Measurements from ENCODE around the gene SLC5A2. TPM values are rescaled to one million over a fixed set of nuclear protein-coding genes. Genes with fewer than 3 reads are reported as not detected.

SLC5A2 gene
- total RNA-seq, 2 donors from 2014 or later: 0.55 to 0.62 TPM

DNA sequence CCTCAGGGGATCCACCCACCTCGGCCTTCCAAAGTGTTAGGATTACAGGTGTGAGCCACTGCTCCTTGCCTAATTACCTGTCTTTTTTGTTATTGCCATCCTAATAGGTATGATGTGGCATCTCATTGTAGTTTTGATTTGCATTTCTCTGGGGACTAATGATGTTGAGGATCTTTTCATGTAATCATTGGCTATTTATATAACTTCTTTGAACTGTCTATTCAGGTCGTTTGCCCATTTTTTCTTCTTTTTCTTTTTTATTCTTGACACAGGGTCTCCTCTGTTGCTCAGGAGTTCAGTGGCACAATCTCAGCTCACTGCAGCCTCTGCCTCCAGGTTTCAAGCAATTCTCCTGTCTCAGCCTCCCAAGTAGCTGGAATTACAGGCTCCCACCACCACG lies 12.3 kb upstream of the SLC5A2 start:
- no peak overlapping the region for H3K4me3 ChIP-seq
- H3K36me3 ChIP-seq: peaks cover 0 to 10% of the 10 kb centered on the region in 2 donors
- intact Hi-C loops (cut with DNase I): no loop called here
- no peak for DNase-seq (ENCODE audit: low spot score)
- no peaks in the 10 kb centered on the region for H3K9me3 ChIP-seq
- WGBS: 89% methylated on average over 3 of the region's 3 CpGs
- H3K4me1 ChIP-seq (replicated peaks): no peaks in the 10 kb centered on the region
- H3K27me3 ChIP-seq (replicated peaks; ENCODE audit: insufficient read depth): no peaks in the 10 kb centered on the region
- peak overlapping the region in 1 of 2 donors; percentile 87 for H3K27ac ChIP-seq
- TF ChIP-seq, protein P1, sequence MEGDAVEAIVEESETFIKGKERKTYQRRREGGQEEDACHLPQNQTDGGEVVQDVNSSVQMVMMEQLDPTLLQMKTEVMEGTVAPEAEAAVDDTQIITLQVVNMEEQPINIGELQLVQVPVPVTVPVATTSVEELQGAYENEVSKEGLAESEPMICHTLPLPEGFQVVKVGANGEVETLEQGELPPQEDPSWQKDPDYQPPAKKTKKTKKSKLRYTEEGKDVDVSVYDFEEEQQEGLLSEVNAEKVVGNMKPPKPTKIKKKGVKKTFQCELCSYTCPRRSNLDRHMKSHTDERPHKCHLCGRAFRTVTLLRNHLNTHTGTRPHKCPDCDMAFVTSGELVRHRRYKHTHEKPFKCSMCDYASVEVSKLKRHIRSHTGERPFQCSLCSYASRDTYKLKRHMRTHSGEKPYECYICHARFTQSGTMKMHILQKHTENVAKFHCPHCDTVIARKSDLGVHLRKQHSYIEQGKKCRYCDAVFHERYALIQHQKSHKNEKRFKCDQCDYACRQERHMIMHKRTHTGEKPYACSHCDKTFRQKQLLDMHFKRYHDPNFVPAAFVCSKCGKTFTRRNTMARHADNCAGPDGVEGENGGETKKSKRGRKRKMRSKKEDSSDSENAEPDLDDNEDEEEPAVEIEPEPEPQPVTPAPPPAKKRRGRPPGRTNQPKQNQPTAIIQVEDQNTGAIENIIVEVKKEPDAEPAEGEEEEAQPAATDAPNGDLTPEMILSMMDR (IDR thresholded peaks at IDR 0.05): no peak
- no peak for TF ChIP-seq POLR2A (IDR thresholded peaks at IDR 0.05)
- TF ChIP-seq POLR2AphosphoS5 (IDR thresholded peaks at IDR 0.05): no peak

GRCh38 chr16:31471241-31471874 lies 11.6 kb upstream of the SLC5A2 start:
- Histone ChIP-seq H3K9me3 (no peaks in the 10 kb centered on the region), H3K36me3 (peaks cover 0 to 2% of the 10 kb centered on the region in 2 donors), H3K4me3 (peak overlapping the region; percentile 51 to 55), H3K27me3 (replicated peaks; ENCODE audit: insufficient read depth) (no peaks in the 10 kb centered on the region), H3K4me1 (replicated peaks) (no peaks in the 10 kb centered on the region), H3K27ac (peak overlapping the region; percentile 86 to 87)
- no peak for DNase-seq (ENCODE audit: low spot score)
- WGBS: 45% methylated on average over 15 of the region's 15 CpGs
- intact Hi-C loops (cut with DNase I): no loop called here
- TF ChIP-seq, protein P1 (IDR thresholded peaks at IDR 0.05): no peak
- TF ChIP-seq POLR2AphosphoS5 (IDR thresholded peaks at IDR 0.05): no peak
- no peak for TF ChIP-seq POLR2A (IDR thresholded peaks at IDR 0.05)

GRCh38 chr16:31471875-31472708 lies 10.8 kb upstream of the SLC5A2 start, which contains the start of gene TGFB1I1:
Gene TGFB1I1 (plus strand): TSS chr16:31472152. CDS start chr16:31472189, 37 bp downstream.
- no peaks in the 10 kb centered on the region for H3K4me1 ChIP-seq (replicated peaks)
- no peaks in the 10 kb centered on the region for H3K36me3 ChIP-seq
- WGBS: 2% methylated on average over 41 of the region's 63 CpGs
- no peaks in the 10 kb centered on the region for H3K27me3 ChIP-seq (replicated peaks; ENCODE audit: insufficient read depth)
- H3K27ac ChIP-seq: peak within 1 kb of the TSS; percentile 86 to 87
- no peaks in the 10 kb centered on the region for H3K9me3 ChIP-seq
- intact Hi-C loops (cut with DNase I): no loop called here
- DNase-seq (ENCODE audit: low spot score): no peak
- TF ChIP-seq POLR2A (IDR thresholded peaks at IDR 0.05): no peak
- TF ChIP-seq, protein P1 (IDR thresholded peaks at IDR 0.05): no peak
- no peak for TF ChIP-seq POLR2AphosphoS5 (IDR thresholded peaks at IDR 0.05)
- H3K4me3 ChIP-seq: peak within 1 kb of the TSS; percentile 51 to 55

GRCh38 chr16:31472709-31473203 lies 10.2 kb upstream of the SLC5A2 start:
- Histone ChIP-seq H3K9me3 (no peaks in the 10 kb centered on the region), H3K36me3 (no peaks in the 10 kb centered on the region), H3K27ac (peak overlapping the region; percentile 86 to 87), H3K4me3 (peak overlapping the region; percentile 51 to 55), H3K4me1 (replicated peaks) (no peaks in the 10 kb centered on the region), H3K27me3 (replicated peaks; ENCODE audit: insufficient read depth) (no peaks in the 10 kb centered on the region)
- TF ChIP-seq, protein P1 (IDR thresholded peaks at IDR 0.05): peak in 2 of 4 experiments; percentile 54 to 60
- no peak for TF ChIP-seq POLR2A (IDR thresholded peaks at IDR 0.05)
- DNase-seq (ENCODE audit: low spot score): no peak
- intact Hi-C loops (cut with DNase I): no loop called here
- 24% methylated on average over 20 of the region's 20 CpGs for WGBS
